ENCODE data around the gene PGPEP1. TPM values are rescaled to one million over a fixed set of nuclear protein-coding genes. Genes with fewer than 3 reads are reported as not detected.

The PGPEP1 gene
- polyA plus RNA-seq, 3 donors: 10.3 to 25.1 (median 10.3) TPM

- no peaks in the 10 kb centered on the region for H3K27me3 ChIP-seq (ENCODE audit: control insufficient read depth in 2 of 2, insufficient read depth in 2 of 2, low read length in 2 of 2)
- H3K27ac ChIP-seq (ENCODE audit: low read depth in 1 of 2, low read length in 2 of 2): peak within 1 kb of the TSS; percentile 99
- H3K36me3 ChIP-seq (replicated peaks in 1 of 2; ENCODE audit: control insufficient read depth in 1 of 2, insufficient read depth in 2 of 2, low read length in 2 of 2): no peaks in the 10 kb centered on the region
- no peaks in the 10 kb centered on the region for H3K9me3 ChIP-seq (replicated peaks in 1 of 2; ENCODE audit: control insufficient read depth in 1 of 2, insufficient read depth in 1 of 2, low read length in 2 of 2)
- H3K4me3 Mint-ChIP-seq: peak within 1 kb of the TSS; percentile 83 to 91
- peak within 1 kb of the TSS; percentile 49 to 74 (median 59) for H3K4me3 ChIP-seq (replicated peaks in 1 of 3; ENCODE audit: low read depth in 2 of 3, low read length in 3 of 3)
- H3K36me3 Mint-ChIP-seq: peaks cover 7 to 20% of the 10 kb centered on the region in 2 donors
- DNase-seq: peak; percentile 64 to 69 (median 69)
- peaks cover 75% of the 10 kb centered on the region for H3K4me1 Mint-ChIP-seq
- H3K9me3 Mint-ChIP-seq: peaks cover 0 to 3% (median 0%) of the 10 kb centered on the region in 7 donors
- peaks cover 46% of the 10 kb centered on the region for H3K79me2 ChIP-seq (ENCODE audit: insufficient read depth, low read length)
- peak within 1 kb of the TSS; percentile 93 to 100 (median 97) for H3K27ac Mint-ChIP-seq
- H4K20me1 ChIP-seq (ENCODE audit: insufficient read depth, low read length): peaks cover 43% of the 10 kb centered on the region
- intact Hi-C loops (cut with micrococcal nuclease): loop anchor here (2.0 to 10.0 kb wide), 4 partner anchors 26 to 214 kb away; partner anchors contain the start of genes IQCN (in 2 of the 2) and RAB3A (in 1 of the 2)
- H2AFZ ChIP-seq (ENCODE audit: insufficient read depth, low read depth, low read length, poor library complexity, severe bottlenecking): peak within 1 kb of the TSS; percentile 63
- TF ChIP-seq CTCF (IDR thresholded peaks at IDR 0.05): peak; percentile 64
- WGBS (ENCODE audit: insufficient coverage): under 1% methylated on average over 80 of the region's 80 CpGs
- peak within 1 kb of the TSS; percentile 91 for H3K4me2 ChIP-seq (replicated peaks; ENCODE audit: extremely low read depth, low read length, poor library complexity, severe bottlenecking)
- H3K4me1 ChIP-seq (ENCODE audit: control insufficient read depth in 1 of 2, insufficient read depth in 2 of 2, low read length in 2 of 2): peaks cover 67 to 85% of the 10 kb centered on the region in 2 donors
- H3K27me3 Mint-ChIP-seq (ENCODE audit: low read depth in 3 of 3): peaks cover 0 to 6% (median 2%) of the 10 kb centered on the region in 3 donors
- peak within 1 kb of the TSS; percentile 90 for H3K9ac ChIP-seq (ENCODE audit: insufficient read depth, low read length, poor library complexity, severe bottlenecking)
These were observed 78.8 kb downstream of the PGPEP1 start, which contains the start of gene SSBP4 for GRCh38 chr19:18419195-18419698. Gene SSBP4 (plus strand): TSS chr19:18419398. CDS start chr19:18419649, 251 bp downstream.

Small RNA genes lying within 50 kb of the gene (small RNA-seq; reads per million reads assigned to genes)
- gene MIR3189 (ENCODE audit: insufficient read length, low read depth) (not detected), gene RN7SL513P (ENCODE audit: insufficient read length, low read depth) (not detected)

Other genes starting within 250 kb of the PGPEP1 start
- gene MAST3, start 242.8 kb upstream of the PGPEP1 start, polyA plus RNA-seq: 10 to 100 TPM in 2 of 3 donors, 1 to 10 TPM in 1; 6.8 to 34.0 (median 12.4) TPM
- gene PIK3R2, start 187.4 kb upstream of the PGPEP1 start, polyA plus RNA-seq: 1 to 10 TPM in 2 of 3 donors, under 1 TPM in 1; 0.99 to 7.7 (median 2.0) TPM
- gene IFI30, start 166.8 kb upstream of the PGPEP1 start, polyA plus RNA-seq: 1,000 to 10,000 TPM; 3,608 to 6,022 (median 4,550) TPM
- 10 to 100 TPM; 14.3 to 20.2 (median 15.0) TPM for gene MPV17L2, start 147.4 kb upstream of the PGPEP1 start, polyA plus RNA-seq
- gene RAB3A, start 136.6 kb upstream of the PGPEP1 start, polyA plus RNA-seq: 1 to 10 TPM in 1 of 3 donors, under 1 TPM in 2; 0.55 to 8.7 (median 0.56) TPM
- gene PDE4C, start 114.2 kb upstream of the PGPEP1 start, polyA plus RNA-seq: not detected
- 1 to 10 TPM in 1 of 3 donors, not detected in 2; 6.9 TPM for gene IQCN, start 66.1 kb upstream of the PGPEP1 start, polyA plus RNA-seq
- gene JUND, start 59.0 kb upstream of the PGPEP1 start, polyA plus RNA-seq: 1,000 to 10,000 TPM in 1 of 3 donors, 10 to 100 TPM in 2; 22.5 to 1,792 (median 86.9) TPM
- gene LSM4, start 17.5 kb upstream of the PGPEP1 start, polyA plus RNA-seq: 100 to 1,000 TPM in 1 of 3 donors, 10 to 100 TPM in 2; 66.5 to 143 (median 97.0) TPM
- gene GDF15, start 45.6 kb downstream of the PGPEP1 start, polyA plus RNA-seq: under 1 TPM in 1 of 3 donors, not detected in 2; 0.36 TPM
- 100 to 1,000 TPM; 173 to 581 (median 416) TPM for gene LRRC25, start 57.0 kb downstream of the PGPEP1 start, polyA plus RNA-seq
- gene SSBP4, start 78.8 kb downstream of the PGPEP1 start, polyA plus RNA-seq: 10 to 100 TPM; 38.5 to 74.5 (median 48.3) TPM
- 1 to 10 TPM in 1 of 3 donors, not detected in 2; 3.7 TPM for gene ISYNA1, start 97.5 kb downstream of the PGPEP1 start, polyA plus RNA-seq
- gene ELL, start 181.5 kb downstream of the PGPEP1 start, polyA plus RNA-seq: 10 to 100 TPM; 12.2 to 35.3 (median 12.6) TPM
- gene FKBP8, start 203.0 kb downstream of the PGPEP1 start, polyA plus RNA-seq: 100 to 1,000 TPM in 1 of 3 donors, 10 to 100 TPM in 2; 78.0 to 159 (median 81.2) TPM
- gene KXD1, start 217.3 kb downstream of the PGPEP1 start, polyA plus RNA-seq: 100 to 1,000 TPM in 1 of 3 donors, 10 to 100 TPM in 2; 74.4 to 194 (median 87.9) TPM
- 1,000 to 10,000 TPM in 1 of 3 donors, 100 to 1,000 TPM in 2; 832 to 3,024 (median 896) TPM for gene UBA52, start 231.3 kb downstream of the PGPEP1 start, polyA plus RNA-seq
- 100 to 1,000 TPM in 2 of 3 donors, 10 to 100 TPM in 1; 83.7 to 141 (median 122) TPM for gene REX1BD, start 248.2 kb downstream of the PGPEP1 start, polyA plus RNA-seq

Measured in CD14-positive monocyte (primary cell).